ENCODE results near the gene UBE2E1. TPM values are rescaled to one million over a fixed set of nuclear protein-coding genes. Genes with fewer than 3 reads are reported as not detected.

Gene UBE2E1
- total and polyA plus RNA-seq, 2 of the 4 experiments (the other 2 are of a cell fraction) = 54.1 to 91.6 TPM

GRCh38 chr3:23934253-23934652 is 128.5 kb downstream of the UBE2E1 start:
- no TSS peak for BruUV-seq (replicated peaks)
- ChIA-PET CTCF (no interaction called here), POLR2A (ENCODE audit: unreplicated experiment) (no interaction called here)
- Histone ChIP-seq H3K9ac (ENCODE audit: low read depth, low read length) (no peak overlapping the region), H4K5ac (ENCODE audit: low read depth, low read length) (no peak overlapping the region), H3K4me2 (ENCODE audit: low read depth, low read length) (no peak overlapping the region), H2BK5ac (ENCODE audit: low read depth, low read length, poor library complexity, severe bottlenecking) (no peak overlapping the region), H2BK20ac (ENCODE audit: low read depth, low read length) (no peak overlapping the region), H3K23ac (ENCODE audit: low read depth, low read length) (no peak overlapping the region), H3K79me1 (ENCODE audit: low read depth in 1 of 2, low read length in 2 of 2) (no peaks in the 10 kb centered on the region), H2AK5ac (ENCODE audit: low read depth, low read length) (no peak overlapping the region), H3K9me3 (ENCODE audit: control insufficient read depth, insufficient read depth, low read length) (peaks cover 3% of the 10 kb centered on the region), H4K91ac (ENCODE audit: insufficient read depth, low read depth, low read length) (no peak overlapping the region), H3K18ac (ENCODE audit: low read depth, low read length) (no peak overlapping the region), H4K8ac (ENCODE audit: low read depth in 2 of 2, low read length in 2 of 2) (no peak overlapping the region), H2BK15ac (ENCODE audit: low read depth, low read length) (no peak overlapping the region), H3K9me1 (ENCODE audit: insufficient read depth, low read length) (no peaks in the 10 kb centered on the region), H3K4ac (ENCODE audit: low read depth, low read length) (no peak overlapping the region), H3K27ac (ENCODE audit: insufficient read depth, low read length) (no peak overlapping the region), H3K4me3 (ENCODE audit: insufficient read depth, low read depth, low read length) (no peak overlapping the region), H3K56ac (ENCODE audit: extremely low read depth, insufficient read depth, low read length) (no peak overlapping the region), H3K14ac (replicated peaks; ENCODE audit: low read depth, low read length) (no peak overlapping the region), H3K4me1 (ENCODE audit: control insufficient read depth, insufficient read depth, low read length) (no peaks in the 10 kb centered on the region), H3K27me3 (ENCODE audit: control insufficient read depth, insufficient read depth, low read length) (peaks cover 4% of the 10 kb centered on the region; the same call in 1 of the 2 replicates), H2AK9ac (replicated peaks; ENCODE audit: low read depth, low read length, poor library complexity) (no peak overlapping the region), H3K36me3 (ENCODE audit: control insufficient read depth, insufficient read depth, low read length) (no peaks in the 10 kb centered on the region), H2AFZ (replicated peaks; ENCODE audit: low read length, poor library complexity) (no peak overlapping the region), H2BK120ac (ENCODE audit: low read depth, low read length) (no peak overlapping the region), H4K20me1 (ENCODE audit: insufficient read depth, low read length) (no peaks in the 10 kb centered on the region)
- in situ Hi-C loops (cut with MboI; ENCODE audit: low sequenced_read_pairs) = no loop called here
- no peak for ATAC-seq (ENCODE audit: low read depth)
- no peak for DNase-seq
- WGBS, 2 experiments (ENCODE audit: extremely low coverage in 2 of 2, insufficient read length in 1 of 2) = 50% methylated on average over 2 of the region's 4 CpGs; no CpG with 5 or more reads in 1 of the 2 experiments
- intact Hi-C loops (cut with micrococcal nuclease) = no loop called here
- no peak for TF ChIP-seq FOS (IDR thresholded peaks at IDR 0.05; ENCODE audit: low read depth, low read length)
- TF ChIP-seq ELK1 (IDR thresholded peaks at IDR 0.05; ENCODE audit: borderline replicate concordance, low read depth, low read length) = no peak
- dilution Hi-C loops (cut with HindIII; ENCODE audit: low sequenced_read_pairs, unreplicated experiment) = no loop called here
